Esophagus squamous epithelium (tissue), 5 donors: ENCODE results near the gene TMEM221. TPM values are rescaled to one million over a fixed set of nuclear protein-coding genes. Genes with fewer than 3 reads are reported as not detected.

Experiments
- DNase-seq: peaks from one replicate; lab custom pipeline; 2025; lab: John Stamatoyannopoulos, UW
- H3K27ac ChIP-seq, 4 donors: fragments of 200-600 bp; sonication (generic); one replicate each; pipeline ENCODE4 v1.5.1; 2016 to 2019; ENCODE audit warnings: mild to moderate bottlenecking in 1 of 4
- H3K27me3 ChIP-seq, 4 donors: fragments of 200-600 bp; sonication (generic); 1 replicate in 3 of 4; 2 replicates in 1 of 4; pipeline versions ENCODE4 v1.5.1 to v1.6.0; 2017 to 2021; ENCODE audit warnings: antibody characterized with exemption in 1 of 4
- H3K36me3 ChIP-seq, 3 donors: fragments of 200-600 bp; sonication (generic); one replicate each; pipeline ENCODE4 v1.5.1; 2016 to 2019
- H3K4me1 ChIP-seq, 3 donors: fragments of 200-600 bp; sonication (generic); one replicate each; pipeline ENCODE4 v1.5.1; 2017 to 2019
- H3K4me3 ChIP-seq, 4 donors: fragments of 200-600 bp; sonication (generic); 1 replicate in 3 of 4; 2 replicates in 1 of 4; pipeline ENCODE4 v1.5.1; 2016 to 2019; ENCODE audit warnings: mild to moderate bottlenecking in 2 of 4, moderate library complexity in 1 of 4
- H3K9me3 ChIP-seq, 3 donors: fragments of 200-600 bp; sonication (generic); one replicate each; pipeline ENCODE4 v1.5.1; 2016 to 2019
- CTCF ChIP-seq, 6 experiments: fragments of 450-650 bp in 4 of 6; fragments of 200-600 bp in 2 of 6; sonication (generic) in 2 of 6; IDR thresholded peaks; one replicate each; pipeline ENCODE4 v1.5.1; 2016 to 2019; ENCODE audit warnings: antibody characterized with exemption in 6 of 6, mild to moderate bottlenecking in 4 of 6, moderate library complexity in 4 of 6
- POLR2A ChIP-seq, 4 donors: fragments of 450-650 bp; IDR thresholded peaks; one replicate each; pipeline ENCODE4 v1.6.1; 2017; ENCODE audit warnings: antibody characterized with exemption in 4 of 4, mild to moderate bottlenecking in 4 of 4, moderate library complexity in 3 of 4
- WGBS, 2 donors: methylation state at CpG; one replicate each; pipeline ENCODE4 v1.1.5; 2018; 5-methylcytosine and 5-hydroxymethylcytosine counted together
- intact Hi-C: fragments of 100-400 bp; cut with DNase I; formaldehyde crosslinking; loops from one replicate; pipeline ENCODE4 v1.15.0; 2022
- total RNA-seq, 4 donors: library from RNA; depleted of rRNA; stranded (reverse); fragments of >200 nt; gene quantifications; one replicate each; pipeline ENCODE4 v1.1.0, GENCODE V29; 2016
- donor health status: DM: yes; HTN: yes; CAD: no.

Gene TMEM221
- total RNA-seq, 4 donors from 2014 or later: 0.19 to 0.26 TPM; not detected in 2

GRCh38 chr19:17390665-17391370 is 57.6 kb downstream of the TMEM221 start:
- 0 to 1% methylated on average over 16 to 29 of the region's 50 CpGs for WGBS, 2 donors
- Histone ChIP-seq H3K27ac (peak overlapping the region in 2 of 4 donors; percentile 42 to 59), H3K36me3 (no peaks in the 10 kb centered on the region), H3K9me3 (no peaks in the 10 kb centered on the region), H3K4me3 (peak overlapping the region; percentile 16 to 67 (median 50)), H3K27me3 (peaks cover 0 to 54% (median 0%) of the 10 kb centered on the region in 4 donors), H3K4me1 (peaks cover 6 to 46% (median 14%) of the 10 kb centered on the region in 3 donors)
- intact Hi-C loops: loop anchor here (10.0 kb wide), 1 partner anchor 74 kb away; the partner anchor contains the start of gene NXNL1
- no peak for DNase-seq
- no peak for TF ChIP-seq POLR2A (IDR thresholded peaks at IDR 0.05)
- TF ChIP-seq CTCF (IDR thresholded peaks at IDR 0.05): peak; percentile 75 to 89 (median 82)

DNA sequence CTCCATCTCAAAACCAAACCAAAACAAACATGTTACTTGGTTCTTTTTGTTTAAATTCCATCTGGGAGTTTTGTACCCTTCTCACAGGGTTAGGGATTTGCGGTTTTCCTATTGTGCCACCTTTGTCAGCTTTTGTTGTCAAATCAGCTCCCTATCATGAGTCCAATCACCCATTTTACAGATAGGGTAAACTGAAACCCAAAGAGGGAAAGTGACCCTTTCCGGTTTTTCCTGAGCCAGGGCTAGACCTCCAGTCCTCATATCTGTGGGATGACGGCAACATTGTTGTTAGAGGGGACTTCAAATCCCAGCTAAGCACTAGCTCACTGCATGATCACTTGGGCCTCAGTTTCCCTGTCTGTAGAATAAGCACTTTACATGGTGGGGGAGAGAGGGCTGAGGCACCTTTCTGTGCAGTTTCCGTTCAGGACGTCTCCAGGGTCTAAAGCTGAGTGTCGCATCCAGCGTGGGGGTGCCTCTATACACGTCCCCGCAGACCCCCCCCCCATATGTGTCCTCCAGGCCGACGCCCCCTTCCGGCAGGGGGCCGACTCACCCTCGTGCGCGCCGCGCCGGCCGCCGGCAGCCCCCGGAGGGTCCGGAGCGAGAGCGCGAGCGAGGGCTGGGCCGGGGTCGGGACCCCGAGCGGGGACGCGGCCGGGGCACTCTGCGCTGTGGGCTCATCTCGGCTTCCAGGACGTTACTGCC is 58.4 kb downstream of the TMEM221 start:
- H3K27me3 ChIP-seq: peaks cover 0 to 52% (median 0%) of the 10 kb centered on the region in 4 donors
- H3K27ac ChIP-seq: peak overlapping the region in 2 of 4 donors; percentile 42 to 59
- TF ChIP-seq CTCF (IDR thresholded peaks at IDR 0.05) (no peak), POLR2A (IDR thresholded peaks at IDR 0.05) (no peak)
- peaks cover 6 to 44% (median 14%) of the 10 kb centered on the region in 3 donors for H3K4me1 ChIP-seq
- 27 to 85% methylated on average over 3 to 4 of the region's 37 CpGs for WGBS, 2 donors
- H3K36me3 ChIP-seq: no peaks in the 10 kb centered on the region
- H3K9me3 ChIP-seq: no peaks in the 10 kb centered on the region
- intact Hi-C loops: loop anchor here (10.0 kb wide), 2 partner anchors 75 to 95 kb away; partner anchors contain the start of gene NXNL1
- peak overlapping the region in 3 of 4 donors; percentile 50 to 67 (median 51) for H3K4me3 ChIP-seq
- DNase-seq: no peak

- intact Hi-C loops: loop anchor here (10.0 kb wide), 1 partner anchor 94 kb away; no protein-coding TSS in a partner anchor
- no peak overlapping the region for H3K27ac ChIP-seq
- TF ChIP-seq CTCF (IDR thresholded peaks at IDR 0.05) (no peak), POLR2A (IDR thresholded peaks at IDR 0.05) (no peak)
- DNase-seq: no peak
- H3K9me3 ChIP-seq: no peaks in the 10 kb centered on the region
- H3K4me3 ChIP-seq: no peak overlapping the region
- peaks cover 6 to 35% (median 14%) of the 10 kb centered on the region in 3 donors for H3K4me1 ChIP-seq
- peaks cover 0 to 47% (median 0%) of the 10 kb centered on the region in 4 donors for H3K27me3 ChIP-seq
- H3K36me3 ChIP-seq: no peaks in the 10 kb centered on the region
- WGBS, 2 donors: 35 to 37% methylated on average over 1 of the region's 1 CpG
These were observed 59.2 kb downstream of the TMEM221 start for GRCh38 chr19:17389288-17389687.

- H3K9me3 ChIP-seq: no peaks in the 10 kb centered on the region
- intact Hi-C loops: loop anchor here (2.0 to 10.0 kb wide), 2 partner anchors 39 to 91 kb away; no protein-coding TSS in a partner anchor
- peaks cover 0 to 16% (median 0%) of the 10 kb centered on the region in 4 donors for H3K27me3 ChIP-seq
- no peak overlapping the region for H3K27ac ChIP-seq
- no peaks in the 10 kb centered on the region for H3K36me3 ChIP-seq
- DNase-seq: no peak
- TF ChIP-seq CTCF (IDR thresholded peaks at IDR 0.05): peak; percentile 80 to 94 (median 86)
- no peak for TF ChIP-seq POLR2A (IDR thresholded peaks at IDR 0.05)
- H3K4me1 ChIP-seq: peaks cover 6 to 37% (median 8%) of the 10 kb centered on the region in 3 donors
- WGBS, 2 donors: 43 to 46% methylated on average over 8 to 11 of the region's 20 CpGs
- no peak overlapping the region for H3K4me3 ChIP-seq
These were observed 62.4 kb downstream of the TMEM221 start for GRCh38 chr19:17385878-17386611.

Other genes starting within 250 kb of the TMEM221 start
- gene USE1, start 233.3 kb downstream of the TMEM221 start, total RNA-seq: 10 to 100 TPM; 11.2 to 22.5 (median 17.6) TPM
- 1 to 10 TPM; 1.8 to 6.9 (median 4.1) TPM for gene OCEL1, start 222.4 kb downstream of the TMEM221 start, total RNA-seq
- 100 to 1,000 TPM in 1 of 4 donors, 10 to 100 TPM in 3; 52.8 to 115 (median 82.7) TPM for gene NR2F6, start 202.7 kb downstream of the TMEM221 start, total RNA-seq
- 1 to 10 TPM in 1 of 4 donors, under 1 TPM in 2, not detected in 1; 0.70 to 4.8 (median 0.73) TPM for gene USHBP1, start 183.9 kb downstream of the TMEM221 start, total RNA-seq
- gene BABAM1, start 181.2 kb downstream of the TMEM221 start, total RNA-seq: 10 to 100 TPM; 29.1 to 55.8 (median 53.1) TPM
- under 1 TPM in 3 of 4 donors, not detected in 1; 0.12 to 0.57 (median 0.22) TPM for gene ANKLE1, start 166.8 kb downstream of the TMEM221 start, total RNA-seq
- 1 to 10 TPM; 2.0 to 8.4 (median 5.2) TPM for gene ABHD8, start 145.2 kb downstream of the TMEM221 start, total RNA-seq
- gene MRPL34, start 142.8 kb downstream of the TMEM221 start, total RNA-seq: 10 to 100 TPM; 91.1 to 97.2 (median 92.8) TPM
- 10 to 100 TPM; 16.4 to 29.0 (median 22.7) TPM for gene DDA1, start 139.1 kb downstream of the TMEM221 start, total RNA-seq
- 10 to 100 TPM in 1 of 4 donors, 1 to 10 TPM in 3; 3.8 to 19.1 (median 6.5) TPM for gene ANO8, start 113.8 kb downstream of the TMEM221 start, total RNA-seq
- gene GTPBP3, start 111.1 kb downstream of the TMEM221 start, total RNA-seq: 10 to 100 TPM; 22.7 to 34.9 (median 31.4) TPM
- gene PLVAP, start 71.3 kb downstream of the TMEM221 start, total RNA-seq: 10 to 100 TPM in 3 of 4 donors, 1 to 10 TPM in 1; 9.1 to 38.3 (median 25.7) TPM
- not detected for gene CCDC194, start 54.5 kb downstream of the TMEM221 start, total RNA-seq
- 10 to 100 TPM in 3 of 4 donors, 1 to 10 TPM in 1; 4.1 to 66.8 (median 31.0) TPM for gene BST2, start 43.0 kb downstream of the TMEM221 start, total RNA-seq
- 10 to 100 TPM; 54.0 to 96.3 (median 61.7) TPM for gene MVB12A, start 28.6 kb downstream of the TMEM221 start, total RNA-seq
- gene NXNL1, start 12.3 kb upstream of the TMEM221 start, total RNA-seq: not detected
- 10 to 100 TPM in 1 of 4 donors, 1 to 10 TPM in 3; 4.1 to 19.5 (median 8.7) TPM for gene SLC27A1, start 21.9 kb upstream of the TMEM221 start, total RNA-seq
- gene PGLS, start 63.0 kb upstream of the TMEM221 start, total RNA-seq: 100 to 1,000 TPM in 1 of 4 donors, 10 to 100 TPM in 3; 84.5 to 104 (median 92.5) TPM
- gene COLGALT1, start 107.0 kb upstream of the TMEM221 start, total RNA-seq: 10 to 100 TPM; 23.1 to 51.9 (median 35.6) TPM
- under 1 TPM in 2 of 4 donors, not detected in 2; 0.06 to 0.22 TPM for gene UNC13A, start 239.7 kb upstream of the TMEM221 start, total RNA-seq